ENCODE data around the gene ARL5A. TPM values are rescaled to one million over a fixed set of nuclear protein-coding genes. Genes with fewer than 3 reads are reported as not detected.

Gene ARL5A
- total and polyA plus RNA-seq, 9 of the 15 experiments (the other 6 are each of a cell fraction or from before 2014, with no cell fraction given) = 16.3 to 117 (median 88.4) TPM

GRCh38 chr2:151760139-151760650 is 68.0 kb downstream of the ARL5A start (continued):
- TF ChIP-seq CREB3L1 (IDR thresholded peaks at IDR 0.05; ENCODE audit: borderline replicate concordance, low read depth) (no peak), PHF8 (IDR thresholded peaks at IDR 0.05; ENCODE audit: borderline replicate concordance, low read length) (peak; percentile 25; the same call in 1 of the 2 replicates), ZNF280A (IDR thresholded peaks at IDR 0.05; ENCODE audit: low read depth, partially characterized antibody) (no peak), KAT2B (IDR thresholded peaks at IDR 0.05; ENCODE audit: low read depth, low read length) (no peak), PML (IDR thresholded peaks at IDR 0.05; ENCODE audit: low read length) (no peak), DLX4 (CRISPR knock-in tag; IDR thresholded peaks at IDR 0.05) (no peak), CGGBP1 (CRISPR knock-in tag; IDR thresholded peaks at IDR 0.05) (no peak), CTBP1 (IDR thresholded peaks at IDR 0.05; ENCODE audit: borderline replicate concordance) (peak; percentile 85), ZBTB7A (IDR thresholded peaks at IDR 0.05; ENCODE audit: borderline replicate concordance, control insufficient read depth, low read depth, low read length) (no peak; the same call in 1 of the 2 replicates), ZNF644 (tag; IDR thresholded peaks at IDR 0.05; ENCODE audit: low read depth) (0 out of 2 replicates have a peak, but pooled peaks have one; percentile 72), SLC30A9 (CRISPR knock-in tag; IDR thresholded peaks at IDR 0.05) (no peak), NFE2 (IDR thresholded peaks at IDR 0.05; ENCODE audit: low read depth) (no peak), GTF2A2 (tag; IDR thresholded peaks at IDR 0.05) (no peak), EZH2 (IDR thresholded peaks at IDR 0.05; ENCODE audit: borderline replicate concordance, low read depth, low read length) (no peak), NKRF (IDR thresholded peaks at IDR 0.05; ENCODE audit: borderline replicate concordance) (no peak), MEIS2 (IDR thresholded peaks at IDR 0.05; ENCODE audit: partially characterized antibody) (peak; percentile 82), ZKSCAN1 (IDR thresholded peaks at IDR 0.05; ENCODE audit: low read depth, low read length) (no peak), ZNF780A (CRISPR knock-in tag; IDR thresholded peaks at IDR 0.05) (no peak), ATF6 (CRISPR knock-in tag; IDR thresholded peaks at IDR 0.05) (no peak), NFXL1 (CRISPR knock-in tag; IDR thresholded peaks at IDR 0.05) (peak; percentile 42; the same call in 1 of the 2 replicates), ZBTB1 (CRISPR knock-in tag; IDR thresholded peaks at IDR 0.05; ENCODE audit: borderline replicate concordance, low read depth) (no peak)

Measured in K562 (cell line).